ENCODE results near the gene SFXN5.

SFXN5 gene

DNA sequence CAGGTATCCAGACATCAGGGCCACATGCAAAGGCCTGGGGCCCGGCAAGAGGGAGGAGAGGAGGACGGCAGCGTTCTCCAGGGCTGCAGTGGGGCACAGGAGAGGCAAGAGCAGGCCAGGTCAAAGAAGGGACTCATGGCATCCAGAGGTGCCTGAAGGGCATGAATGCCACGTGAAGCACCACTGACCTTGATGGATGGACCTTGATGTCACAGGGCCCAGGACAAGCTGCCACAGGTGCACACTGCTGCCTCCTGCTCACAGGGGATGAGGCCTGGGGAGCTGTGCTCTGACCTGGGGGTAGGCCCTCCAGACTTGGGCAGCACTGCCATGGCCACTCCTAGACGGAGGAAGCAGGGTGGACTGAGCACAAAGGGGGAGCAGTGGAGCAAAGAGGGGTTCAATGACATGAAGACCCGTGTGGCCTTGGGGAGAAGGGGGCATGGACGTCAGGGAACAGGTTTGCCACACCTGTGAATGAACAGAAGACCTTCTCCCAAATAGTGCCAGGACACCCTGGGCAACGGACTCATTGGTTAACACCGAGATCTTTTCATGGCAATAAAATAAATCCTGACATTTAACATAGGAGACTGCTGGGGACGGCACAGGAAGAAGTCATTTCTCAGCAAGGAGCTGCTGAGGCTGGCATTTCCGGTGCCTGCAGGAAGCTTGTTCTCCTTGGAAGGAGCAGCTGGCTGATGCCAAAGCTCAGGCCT, 88.6 kb downstream of the SFXN5 start:
- in situ Hi-C loops (cut with HindIII; ENCODE audit: low sequenced_read_pairs), result no loop called here

DNA sequence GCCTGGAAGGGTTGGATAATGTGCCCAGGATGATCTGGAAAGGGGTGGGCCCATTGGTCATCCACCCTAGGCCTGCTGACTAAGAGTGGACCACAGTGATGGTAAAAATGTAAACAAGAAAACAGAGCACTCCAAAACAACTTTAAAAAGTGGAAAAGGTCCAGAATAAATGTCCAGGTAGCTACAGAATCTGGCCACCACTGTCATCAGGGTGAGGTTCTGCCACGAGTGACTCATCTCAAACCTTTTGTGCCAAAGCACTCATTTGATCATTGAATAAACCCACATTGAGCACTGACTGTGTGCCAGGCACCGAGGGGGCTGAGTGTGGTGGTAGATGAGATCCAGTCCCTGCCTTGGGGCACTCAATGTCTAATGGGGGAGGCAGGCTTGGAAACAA, 89.3 kb downstream of the SFXN5 start:
- in situ Hi-C loops (cut with HindIII; ENCODE audit: low sequenced_read_pairs), result no loop called here

DNA sequence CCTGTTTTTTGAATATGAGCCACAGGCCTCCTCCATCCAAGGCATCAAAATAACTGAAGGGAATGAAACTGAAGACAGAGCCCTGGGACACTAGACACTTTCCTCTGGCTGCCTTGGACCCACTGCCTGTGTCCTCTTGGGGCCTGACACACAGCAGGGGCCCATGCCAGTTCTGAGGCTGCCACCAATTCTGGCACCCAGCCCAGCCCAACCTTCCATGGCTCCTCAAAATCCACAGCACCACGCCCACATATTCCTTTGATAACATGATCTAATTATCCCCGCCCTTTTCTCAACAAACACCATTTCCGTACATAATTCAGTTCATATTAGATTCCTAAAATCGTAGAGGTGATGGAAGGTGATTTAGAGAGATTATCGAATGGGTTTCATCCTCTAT, 90.0 kb downstream of the SFXN5 start:
- in situ Hi-C loops (cut with HindIII; ENCODE audit: low sequenced_read_pairs), result no loop called here

DNA sequence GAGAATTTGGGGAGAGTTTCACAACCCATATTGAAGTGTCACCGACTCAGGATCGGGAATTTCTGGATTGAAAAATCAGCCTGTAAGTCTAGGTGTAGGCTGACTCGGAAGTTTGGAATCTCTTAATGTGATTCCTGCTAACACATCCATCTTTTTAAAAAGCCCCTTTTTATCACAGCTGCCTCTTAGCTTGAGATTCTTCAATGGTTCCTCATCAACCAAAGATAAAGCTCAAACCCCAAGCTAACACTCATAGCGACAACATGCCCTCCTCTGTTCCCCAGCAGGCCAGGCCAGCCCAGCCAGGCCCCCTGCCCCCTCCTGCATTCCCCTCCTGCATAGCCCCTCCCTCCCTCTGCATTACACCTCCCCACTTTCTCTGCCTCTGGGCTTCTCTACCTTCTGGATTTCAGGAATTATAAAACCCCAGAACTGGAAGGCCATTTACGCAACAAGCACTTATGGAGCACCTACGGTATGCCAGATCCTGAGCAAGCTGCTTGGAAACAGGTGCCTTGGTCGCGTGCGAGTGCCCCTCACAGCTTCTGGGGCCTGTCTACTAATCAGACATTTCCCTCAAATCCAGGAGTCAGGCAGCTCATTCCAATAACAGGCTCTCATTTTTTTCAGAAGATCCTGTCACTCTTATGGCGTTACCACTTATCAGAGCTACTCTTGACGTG, 90.8 kb downstream of the SFXN5 start:
- in situ Hi-C loops (cut with HindIII; ENCODE audit: low sequenced_read_pairs), result no loop called here

DNA sequence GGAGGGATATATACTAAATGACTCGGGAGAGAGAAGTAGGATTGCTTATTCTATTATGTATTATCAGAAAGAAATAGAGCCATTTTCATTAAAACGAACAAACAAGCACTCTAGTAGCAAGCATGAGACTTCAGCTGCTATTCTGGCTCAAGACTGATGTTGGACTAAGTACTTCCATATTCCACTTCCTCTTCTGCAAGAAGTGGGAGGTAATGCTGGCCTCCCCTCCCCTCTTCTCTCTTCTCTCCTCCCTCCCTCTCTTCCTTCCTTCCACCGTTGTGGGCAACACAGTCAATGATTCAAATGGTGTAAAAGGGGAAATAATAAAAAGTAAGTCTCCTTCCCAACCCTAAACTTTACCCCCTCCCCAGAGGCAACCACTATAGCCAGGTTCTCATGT, 91.6 kb downstream of the SFXN5 start:
- in situ Hi-C loops (cut with HindIII; ENCODE audit: low sequenced_read_pairs), result no loop called here

DNA sequence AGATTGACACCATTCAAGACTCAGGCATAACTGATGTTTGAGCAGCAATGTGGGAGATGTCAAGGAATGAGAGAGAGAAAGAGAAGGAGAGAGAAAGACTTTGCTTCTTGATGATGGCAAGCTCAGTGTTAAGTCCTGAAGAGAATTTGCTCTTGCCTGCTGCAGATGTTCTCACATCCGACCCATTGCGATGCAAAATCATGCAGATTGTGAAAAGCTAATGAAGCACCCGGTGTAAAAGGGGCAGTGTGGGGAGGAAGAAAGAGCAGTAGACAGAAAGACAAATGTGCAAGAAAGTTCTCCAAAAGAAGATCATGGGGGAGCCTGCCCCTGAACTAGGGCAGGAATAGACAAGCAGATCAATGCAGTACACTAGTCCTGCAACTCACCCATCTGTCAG, 96.5 kb downstream of the SFXN5 start:
- in situ Hi-C loops (cut with HindIII; ENCODE audit: low sequenced_read_pairs), result no loop called here

DNA sequence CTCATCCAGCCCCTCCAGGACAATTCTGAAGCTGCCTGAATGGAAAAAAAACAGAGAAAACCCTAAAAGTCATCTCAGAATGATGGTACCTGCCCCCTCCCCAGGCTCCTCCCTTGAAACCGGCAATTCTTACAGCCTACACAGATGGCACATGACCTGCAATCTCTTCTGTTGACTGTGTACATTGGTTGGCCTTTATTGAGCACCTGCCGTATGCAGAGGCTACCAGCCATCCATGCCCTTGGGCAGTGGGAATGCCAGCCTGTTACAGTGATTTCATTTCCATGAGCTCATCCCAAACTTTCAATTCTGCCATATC, 97.1 kb downstream of the SFXN5 start:
- in situ Hi-C loops (cut with HindIII; ENCODE audit: low sequenced_read_pairs), result no loop called here

DNA sequence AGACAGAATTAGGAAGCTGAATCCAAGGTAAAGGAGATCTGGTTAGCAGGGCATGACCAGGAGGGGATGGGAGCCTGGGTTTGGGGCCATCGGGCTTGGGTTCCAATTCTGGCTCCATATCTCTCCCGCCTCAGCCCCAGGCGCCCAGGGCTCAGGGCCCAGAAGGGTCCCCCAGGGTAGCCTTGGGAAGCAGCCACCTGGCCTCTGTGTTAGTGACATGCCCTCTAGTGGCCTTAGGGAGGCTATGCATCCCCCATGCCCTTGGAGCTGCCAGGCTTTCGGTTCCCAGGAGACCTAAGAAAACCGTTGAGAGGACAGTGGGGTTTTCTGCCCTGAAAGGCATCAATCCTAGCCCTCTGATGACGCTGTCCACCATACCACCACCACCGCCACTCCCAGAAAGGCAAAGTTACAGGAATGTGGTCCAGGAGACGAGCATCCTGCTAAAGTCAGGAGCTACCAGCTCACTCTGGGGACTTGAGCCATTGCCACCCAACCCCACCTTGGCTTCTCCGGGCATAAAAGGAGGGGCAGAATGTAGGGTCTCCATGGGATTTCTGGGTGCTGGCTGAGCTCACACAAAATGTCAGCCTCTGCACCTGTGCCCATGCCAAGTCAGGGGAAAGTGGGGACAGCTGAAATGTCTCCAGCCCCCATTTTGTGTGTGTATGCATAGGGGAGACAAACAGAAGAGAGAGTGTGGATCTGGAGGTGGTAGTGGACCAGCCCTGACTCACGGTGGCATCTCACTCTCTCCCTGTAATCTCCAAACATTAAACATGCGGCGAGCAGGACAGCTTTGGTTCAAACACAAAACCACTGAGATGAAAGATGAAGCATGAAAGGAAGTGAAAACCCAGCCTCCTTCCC, 97.7 kb downstream of the SFXN5 start:
- in situ Hi-C loops (cut with HindIII; ENCODE audit: low sequenced_read_pairs), result no loop called here

DNA sequence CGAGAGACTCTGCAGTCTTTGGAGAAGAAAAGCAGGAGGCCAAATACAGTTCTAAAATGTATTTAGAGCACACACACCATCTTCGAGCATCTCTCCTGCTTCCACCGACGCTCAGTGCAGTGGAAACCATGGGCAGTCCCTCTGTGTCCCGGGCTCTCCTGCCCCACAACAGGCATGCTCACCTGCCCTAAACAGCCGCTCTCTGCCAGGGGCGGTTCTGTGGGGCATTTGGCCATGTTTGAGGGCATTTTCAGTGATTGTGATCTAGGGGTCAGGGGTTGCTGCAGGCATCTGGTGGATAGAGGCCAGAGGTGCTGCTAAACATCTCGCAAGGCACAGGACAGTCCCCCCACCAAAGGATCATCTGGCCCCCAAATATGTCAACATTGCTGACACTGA, 98.4 kb downstream of the SFXN5 start:
- in situ Hi-C loops (cut with HindIII; ENCODE audit: low sequenced_read_pairs), result no loop called here

DNA sequence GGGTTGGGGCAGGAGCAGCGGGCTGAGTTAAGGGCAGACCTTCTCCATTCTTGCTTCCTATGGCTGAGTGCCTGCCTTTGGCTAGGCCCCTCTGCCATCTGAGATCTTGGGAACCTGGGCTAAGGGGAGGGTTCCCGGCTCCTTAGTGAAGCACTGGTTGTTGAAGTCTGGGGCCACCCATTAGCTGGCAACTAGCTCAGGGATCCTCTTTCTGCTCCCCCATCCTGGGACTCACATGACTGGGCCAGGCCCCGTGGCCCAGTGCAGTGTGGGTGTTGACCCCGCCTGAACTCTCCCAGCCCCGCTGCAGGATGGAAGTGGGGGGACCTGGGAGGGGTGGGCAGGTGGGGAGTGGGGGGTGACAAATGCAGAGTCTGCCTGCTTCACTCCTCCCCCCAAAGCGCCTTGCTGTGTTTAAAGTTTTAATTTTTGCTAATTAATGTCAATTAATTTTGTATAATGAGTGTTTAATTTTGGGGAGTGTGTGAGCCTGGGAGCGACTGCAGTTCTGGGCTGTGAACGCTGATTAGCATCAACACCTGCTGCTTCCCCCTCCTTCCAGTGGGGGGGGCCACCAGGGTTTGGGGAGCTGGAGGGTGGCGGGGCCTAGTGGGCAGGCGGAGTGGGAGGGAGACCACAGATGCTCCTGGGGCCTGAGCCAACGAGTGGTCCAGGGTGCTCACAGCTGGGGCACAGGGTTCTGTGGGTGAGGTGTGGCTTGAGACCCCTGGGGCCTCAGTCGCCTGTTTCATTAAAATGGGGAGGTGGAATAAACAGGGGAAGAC, 99.0 kb downstream of the SFXN5 start:
- in situ Hi-C loops (cut with HindIII; ENCODE audit: low sequenced_read_pairs), result no loop called here

DNA sequence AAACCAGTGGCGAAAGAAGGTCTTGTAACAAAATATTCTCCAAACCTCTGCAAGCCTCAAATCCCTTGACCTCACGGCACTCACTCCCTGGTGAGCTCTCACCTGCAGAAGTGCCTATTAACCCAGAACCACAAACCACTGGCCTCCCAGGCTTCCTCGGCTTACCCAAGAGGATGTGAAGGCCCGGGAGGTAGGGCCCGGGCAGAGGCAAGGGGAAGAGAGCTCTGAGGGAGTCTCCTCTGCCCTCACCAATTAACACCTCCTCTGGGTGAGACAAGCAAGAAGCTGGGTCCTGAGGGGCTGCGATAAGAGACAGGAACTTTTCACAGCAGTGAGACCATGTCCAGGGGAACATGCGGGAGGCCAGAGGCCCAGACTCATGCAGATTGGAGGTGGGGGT, 100.5 kb downstream of the SFXN5 start:
- in situ Hi-C loops (cut with HindIII; ENCODE audit: low sequenced_read_pairs), result no loop called here

DNA sequence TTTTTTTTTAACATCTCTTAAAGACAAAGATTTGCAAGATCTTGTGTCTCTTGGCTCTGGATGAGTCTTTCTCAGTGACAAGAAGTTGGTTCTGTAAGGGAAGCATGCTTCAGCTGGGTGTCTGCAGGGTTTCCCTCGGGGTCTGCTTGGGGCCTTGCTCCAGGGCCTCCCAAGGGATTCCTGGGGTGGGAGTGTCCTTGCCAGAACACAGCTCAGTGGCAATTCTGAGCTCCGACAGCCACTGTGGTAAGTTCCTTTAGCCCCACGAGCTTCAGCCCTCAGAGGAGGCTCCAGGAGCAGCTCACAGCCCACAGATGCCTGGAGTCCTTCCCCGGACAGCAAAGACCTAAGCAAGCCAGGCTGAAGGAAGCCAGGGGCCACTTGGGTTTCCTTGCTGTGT, 101.8 kb downstream of the SFXN5 start:
- in situ Hi-C loops (cut with HindIII; ENCODE audit: low sequenced_read_pairs), result no loop called here

DNA sequence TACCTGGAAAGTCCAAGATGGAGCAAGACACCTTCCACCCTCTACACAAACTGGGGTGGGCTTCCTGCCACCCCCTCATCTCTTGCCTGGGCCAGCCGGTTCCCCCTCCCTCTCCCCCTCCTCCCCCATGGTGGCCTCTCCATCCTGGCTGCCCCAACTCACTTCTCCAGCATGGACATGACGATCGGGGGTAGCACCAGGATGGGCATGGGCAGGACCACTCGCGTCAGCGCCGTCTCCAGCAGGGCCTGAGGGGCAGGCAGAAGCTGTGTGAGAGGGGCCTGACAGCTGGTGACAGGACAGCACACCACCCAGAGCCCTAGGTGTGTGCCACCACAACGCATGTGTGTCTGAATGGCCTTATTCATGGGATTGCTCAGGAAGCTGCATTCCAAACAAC, 103.2 kb downstream of the SFXN5 start:
- in situ Hi-C loops (cut with HindIII; ENCODE audit: low sequenced_read_pairs), result no loop called here

DNA sequence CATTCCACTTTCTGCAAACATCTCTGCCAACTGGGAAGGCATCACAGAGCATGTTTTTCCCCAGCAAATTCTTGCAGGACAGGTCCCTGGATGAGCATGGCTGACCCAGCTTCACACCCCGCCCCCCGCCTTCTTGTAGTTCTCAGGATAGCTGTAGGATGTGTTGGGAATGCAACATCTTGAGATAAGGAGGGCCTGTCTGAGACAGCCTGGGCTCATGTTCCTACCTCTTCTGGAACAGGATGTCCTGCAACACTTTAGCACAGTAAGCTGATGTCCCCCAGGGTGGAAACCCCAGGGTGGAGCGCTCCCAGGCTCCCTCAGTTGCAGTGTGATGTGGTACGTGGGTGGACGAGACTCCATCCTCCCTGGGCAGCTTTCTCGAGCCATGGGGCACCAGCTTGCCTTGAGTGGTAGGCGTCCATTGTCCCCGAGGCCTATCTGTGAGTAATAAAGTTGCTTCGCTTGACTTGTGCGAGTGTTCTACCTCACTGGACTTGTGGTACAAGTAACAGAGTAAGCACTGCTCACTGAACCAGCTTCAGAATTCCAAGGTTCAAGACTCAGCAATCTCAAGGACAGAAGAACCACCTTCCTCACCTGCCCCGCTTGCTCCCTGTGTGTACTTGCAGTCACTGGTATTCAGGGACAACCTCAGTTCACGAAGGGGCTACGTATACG, 105.6 kb downstream of the SFXN5 start:
- in situ Hi-C loops (cut with HindIII; ENCODE audit: low sequenced_read_pairs), result no loop called here

DNA sequence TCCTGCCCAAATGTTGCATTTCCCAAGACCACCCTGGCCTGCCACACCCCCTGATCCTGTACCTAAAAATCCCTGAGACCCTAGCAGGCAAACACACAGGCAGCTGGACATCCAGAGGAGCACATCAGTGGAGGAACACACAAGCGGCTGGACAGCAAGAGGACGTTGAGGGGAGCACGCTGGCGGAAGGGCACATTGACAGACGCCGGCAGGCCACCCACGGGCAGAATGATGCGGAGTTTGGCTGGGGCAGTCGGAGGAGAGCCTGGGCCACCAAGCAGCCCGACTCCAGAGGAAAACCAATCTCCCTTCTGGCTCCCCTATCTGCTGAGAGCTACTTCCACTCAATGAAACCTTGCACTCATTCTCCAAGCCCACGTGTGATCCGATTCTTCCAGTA, 106.5 kb downstream of the SFXN5 start:
- in situ Hi-C loops (cut with HindIII; ENCODE audit: low sequenced_read_pairs), result no loop called here

DNA sequence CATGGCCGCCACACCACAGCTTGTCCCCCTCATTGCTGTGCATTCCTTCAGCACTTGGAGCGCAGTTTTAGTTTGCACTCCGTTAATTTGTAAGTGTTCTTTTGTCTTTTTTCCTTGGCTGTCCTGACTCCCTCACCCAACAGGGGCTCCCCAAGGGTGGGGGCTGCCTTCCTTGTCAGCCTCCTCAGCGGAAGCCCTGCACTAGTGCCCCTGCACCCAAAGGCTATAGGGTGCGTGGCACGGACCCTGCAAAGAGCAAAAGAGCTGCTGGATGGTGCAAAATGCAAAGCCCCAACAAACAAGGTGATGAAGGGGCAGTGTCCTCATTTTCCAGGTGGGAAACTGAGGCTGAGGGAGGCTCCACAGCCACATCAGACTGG, 107.4 kb downstream of the SFXN5 start:
- in situ Hi-C loops (cut with HindIII; ENCODE audit: low sequenced_read_pairs), result no loop called here

DNA sequence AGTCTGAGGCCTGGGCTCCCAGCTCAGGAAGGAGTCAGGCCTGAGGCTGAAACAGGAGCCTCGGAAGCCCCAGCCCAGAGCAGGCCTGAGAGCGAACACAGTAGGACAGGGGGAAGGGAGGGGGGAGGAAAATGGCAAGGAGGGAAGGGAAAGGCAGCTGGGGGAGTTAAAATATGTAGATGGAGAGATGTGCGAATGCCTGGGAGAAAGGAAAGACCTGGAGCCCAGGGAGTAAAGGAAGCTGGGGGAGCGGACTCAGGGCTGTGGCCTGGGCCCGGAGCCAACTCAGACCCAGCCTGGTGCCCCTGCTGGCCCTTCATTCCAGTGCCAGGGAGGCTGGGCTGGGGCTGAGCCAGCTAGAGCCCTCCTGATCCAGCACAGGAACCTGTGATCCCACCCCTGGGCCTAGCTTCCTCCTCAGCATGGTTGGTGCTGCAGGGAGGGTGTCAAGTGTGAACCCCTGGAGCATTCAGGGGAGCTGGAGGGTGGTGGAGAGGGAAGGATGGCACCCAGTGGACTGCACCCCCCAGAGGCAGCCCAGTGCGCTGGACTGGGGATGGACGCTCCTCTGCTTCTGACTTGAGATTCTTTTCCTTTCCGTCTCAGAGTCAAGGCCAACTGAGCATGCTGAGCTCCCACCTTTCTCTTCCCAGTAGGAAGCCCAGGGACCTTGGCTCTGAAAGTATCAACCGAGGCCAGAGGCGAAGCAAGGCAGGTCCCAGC, 107.9 kb downstream of the SFXN5 start:
- in situ Hi-C loops (cut with HindIII; ENCODE audit: low sequenced_read_pairs), result no loop called here

DNA sequence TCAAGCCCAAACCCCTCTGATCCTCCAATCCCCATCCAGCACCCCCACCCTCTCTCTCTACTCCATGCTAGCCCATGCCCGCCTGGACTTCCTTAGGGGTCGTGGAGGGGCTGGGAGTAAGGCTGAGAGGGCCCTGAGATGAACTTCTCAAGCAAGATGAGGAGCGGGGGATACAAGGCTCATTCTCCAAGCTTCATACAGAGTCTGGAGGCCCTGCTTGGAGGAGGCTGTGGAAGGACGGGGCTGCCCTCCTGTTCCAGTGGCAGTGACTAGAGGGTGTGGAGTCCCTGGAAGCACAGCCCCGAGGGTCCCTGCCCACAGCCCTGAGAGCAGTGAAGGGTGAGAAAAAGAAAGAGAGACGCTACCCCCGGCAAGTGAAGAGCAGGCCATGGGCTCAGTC, 108.6 kb downstream of the SFXN5 start:
- in situ Hi-C loops (cut with HindIII; ENCODE audit: low sequenced_read_pairs), result no loop called here

DNA sequence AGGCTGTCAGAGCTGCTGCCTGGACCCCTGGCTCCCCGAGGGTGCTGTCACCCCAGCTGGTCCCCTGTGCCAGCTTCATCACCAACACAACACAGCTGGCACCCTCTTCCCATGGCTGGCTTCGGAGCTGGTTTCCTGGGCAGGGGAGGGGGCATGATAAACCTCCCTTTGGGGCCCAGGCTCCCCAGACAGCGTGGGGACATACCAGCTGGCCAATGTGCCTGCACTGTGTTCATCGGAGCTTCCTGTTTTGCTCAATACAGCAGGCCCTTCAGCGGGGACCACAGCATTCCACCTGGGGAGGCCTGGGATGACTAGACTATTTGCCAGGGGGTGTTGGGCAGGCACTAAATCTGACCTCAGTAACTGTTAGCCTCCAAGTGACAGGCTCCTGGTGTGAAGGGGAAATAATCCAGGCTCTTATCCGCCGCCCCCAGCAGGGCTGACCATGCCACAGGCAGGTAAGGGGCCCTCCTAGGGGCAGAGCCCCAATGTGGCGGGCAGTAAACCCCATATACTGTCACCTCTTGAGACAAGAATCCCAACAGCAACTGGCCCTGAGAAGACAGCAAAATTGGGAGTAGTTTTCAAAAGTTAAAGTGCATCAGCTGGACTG, 109.6 kb downstream of the SFXN5 start:
- in situ Hi-C loops (cut with HindIII; ENCODE audit: low sequenced_read_pairs), result no loop called here

Measured in DLD1 (cell line).